Suprapubic skin (tissue), 4 donors: Measurements from ENCODE around the gene CCDC60. TPM values are rescaled to one million over a fixed set of nuclear protein-coding genes. Genes with fewer than 3 reads are reported as not detected.
A peak's percentile ranks its signal among the peaks of the same experiment; 100 is the strongest.

Source experiments
- DNase-seq, 2 donors: peaks; one replicate each; pipeline ENCODE4 v3.0.0-alpha.2; 2019; ENCODE audit warnings: low spot score in 2 of 2
- H3K27ac ChIP-seq: fragments of 200-600 bp; sonication (generic); one replicate; pipeline ENCODE4 v1.5.1; 2019
- H3K27me3 ChIP-seq: fragments of 200-600 bp; sonication (generic); one replicate; pipeline ENCODE4 v1.5.1; 2019
- H3K36me3 ChIP-seq: fragments of 200-600 bp; sonication (generic); one replicate; pipeline ENCODE4 v1.5.1; 2019
- H3K4me1 ChIP-seq: fragments of 200-600 bp; sonication (generic); one replicate; pipeline ENCODE4 v1.5.1; 2019
- H3K4me3 ChIP-seq: fragments of 200-600 bp; sonication (generic); one replicate; pipeline ENCODE4 v1.5.1; 2019; ENCODE audit warnings: mild to moderate bottlenecking
- H3K9me3 ChIP-seq: fragments of 200-600 bp; sonication (generic); one replicate; pipeline ENCODE4 v1.5.1; 2019
- EP300 ChIP-seq: sonication (generic); formaldehyde crosslinking; IDR thresholded peaks from one replicate; pipeline ENCODE4 v1.6.1; 2017; ENCODE audit warnings: antibody characterized with exemption
- POLR2A ChIP-seq, 2 donors: fragments of 450-650 bp; IDR thresholded peaks; one replicate each; pipeline ENCODE4 v1.6.1; 2017; ENCODE audit warnings: antibody characterized with exemption in 2 of 2, mild to moderate bottlenecking in 2 of 2, moderate library complexity in 2 of 2
- POLR2AphosphoS5 ChIP-seq, 3 donors: sonication (generic); formaldehyde crosslinking; IDR thresholded peaks; one replicate each; pipeline ENCODE4 v1.6.1; 2017; ENCODE audit warnings: antibody characterized with exemption in 3 of 3
- WGBS: methylation state at CpG from one replicate; pipeline ENCODE4 v1.1.5; 2018; 5-methylcytosine and 5-hydroxymethylcytosine counted together
- total RNA-seq, 4 donors: library from RNA; depleted of rRNA; stranded (reverse); fragments of >200 nt; gene quantifications; one replicate each; pipeline ENCODE4 v1.1.0, GENCODE V29; 2016
- TF ChIP-seq, protein P1 (sequence below), 2 donors: fragments of 200-600 bp in 1 of 2; fragments of 450-650 bp in 1 of 2; sonication (generic) in 1 of 2; IDR thresholded peaks; one replicate each; pipeline ENCODE4 v1.5.1; 2016 to 2019; ENCODE audit warnings: antibody characterized with exemption in 2 of 2, mild to moderate bottlenecking in 1 of 2, moderate library complexity in 1 of 2

The CCDC60 gene
- total RNA-seq, 4 donors from 2014 or later, result not detected

DNA sequence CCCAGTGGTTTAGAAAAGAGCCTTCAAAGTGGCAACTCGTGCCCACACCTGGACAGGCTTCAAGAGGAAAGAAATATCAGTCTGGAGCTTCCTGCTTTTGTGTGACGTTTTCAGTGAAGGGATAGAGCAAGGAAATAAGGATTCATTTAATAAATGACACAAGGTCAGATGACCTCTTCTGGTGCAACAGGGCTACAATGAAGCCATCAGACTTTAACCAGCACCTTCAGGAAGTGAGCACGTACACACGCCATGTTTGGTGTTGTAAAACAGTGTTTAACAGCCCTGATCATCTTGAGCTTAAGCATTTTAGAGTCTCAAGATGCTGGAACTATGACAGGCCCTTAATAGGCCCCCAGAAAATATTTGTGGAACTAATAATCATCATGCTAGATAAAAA, 59.1 kb downstream of the CCDC60 start:
- Histone ChIP-seq H3K36me3 (no peaks in the 10 kb centered on the region), H3K27ac (peak overlapping the region; percentile 30), H3K4me3 (no peak overlapping the region), H3K9me3 (no peaks in the 10 kb centered on the region), H3K27me3 (peaks cover 3% of the 10 kb centered on the region), H3K4me1 (no peaks in the 10 kb centered on the region)
- TF ChIP-seq, protein P1, sequence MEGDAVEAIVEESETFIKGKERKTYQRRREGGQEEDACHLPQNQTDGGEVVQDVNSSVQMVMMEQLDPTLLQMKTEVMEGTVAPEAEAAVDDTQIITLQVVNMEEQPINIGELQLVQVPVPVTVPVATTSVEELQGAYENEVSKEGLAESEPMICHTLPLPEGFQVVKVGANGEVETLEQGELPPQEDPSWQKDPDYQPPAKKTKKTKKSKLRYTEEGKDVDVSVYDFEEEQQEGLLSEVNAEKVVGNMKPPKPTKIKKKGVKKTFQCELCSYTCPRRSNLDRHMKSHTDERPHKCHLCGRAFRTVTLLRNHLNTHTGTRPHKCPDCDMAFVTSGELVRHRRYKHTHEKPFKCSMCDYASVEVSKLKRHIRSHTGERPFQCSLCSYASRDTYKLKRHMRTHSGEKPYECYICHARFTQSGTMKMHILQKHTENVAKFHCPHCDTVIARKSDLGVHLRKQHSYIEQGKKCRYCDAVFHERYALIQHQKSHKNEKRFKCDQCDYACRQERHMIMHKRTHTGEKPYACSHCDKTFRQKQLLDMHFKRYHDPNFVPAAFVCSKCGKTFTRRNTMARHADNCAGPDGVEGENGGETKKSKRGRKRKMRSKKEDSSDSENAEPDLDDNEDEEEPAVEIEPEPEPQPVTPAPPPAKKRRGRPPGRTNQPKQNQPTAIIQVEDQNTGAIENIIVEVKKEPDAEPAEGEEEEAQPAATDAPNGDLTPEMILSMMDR (IDR thresholded peaks at IDR 0.05), result no peak
- no peak for TF ChIP-seq EP300
- TF ChIP-seq POLR2AphosphoS5 (IDR thresholded peaks at IDR 0.05), result no peak
- no peak for TF ChIP-seq POLR2A (IDR thresholded peaks at IDR 0.05)
- DNase-seq, result no peak
- WGBS, result 55% methylated on average over 4 of the region's 4 CpGs

DNA sequence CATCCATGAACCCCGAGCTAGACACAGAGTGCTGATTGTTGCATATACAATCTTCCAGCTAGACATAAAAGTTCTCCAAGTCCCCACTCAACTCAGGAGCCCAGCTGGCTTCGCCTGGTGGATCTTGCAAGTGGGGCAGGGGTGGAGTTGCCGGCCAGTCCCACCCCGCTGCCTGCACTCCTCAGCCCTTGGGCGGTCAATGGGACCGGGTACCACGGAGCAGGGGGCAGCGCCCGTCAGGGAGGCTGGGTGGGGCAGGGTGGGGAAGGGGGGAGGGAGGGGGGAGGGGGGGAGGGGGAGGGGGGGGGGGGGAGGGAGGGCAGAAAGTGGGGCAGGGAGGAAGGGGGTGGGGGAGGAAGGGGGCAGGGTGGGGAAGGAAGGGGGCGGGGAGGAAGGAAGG, 63.0 kb downstream of the CCDC60 start:
- no peaks in the 10 kb centered on the region for H3K27me3 ChIP-seq
- no peak for TF ChIP-seq POLR2A (IDR thresholded peaks at IDR 0.05)
- TF ChIP-seq, protein P1 (IDR thresholded peaks at IDR 0.05), result no peak
- no peak for TF ChIP-seq POLR2AphosphoS5 (IDR thresholded peaks at IDR 0.05)
- TF ChIP-seq EP300, result no peak
- DNase-seq, result no peak
- no peak overlapping the region for H3K27ac ChIP-seq
- H3K36me3 ChIP-seq, result no peaks in the 10 kb centered on the region
- 100% methylated on average over 1 of the region's 10 CpGs for WGBS
- no peak overlapping the region for H3K4me3 ChIP-seq
- H3K9me3 ChIP-seq, result no peaks in the 10 kb centered on the region
- no peaks in the 10 kb centered on the region for H3K4me1 ChIP-seq

DNA sequence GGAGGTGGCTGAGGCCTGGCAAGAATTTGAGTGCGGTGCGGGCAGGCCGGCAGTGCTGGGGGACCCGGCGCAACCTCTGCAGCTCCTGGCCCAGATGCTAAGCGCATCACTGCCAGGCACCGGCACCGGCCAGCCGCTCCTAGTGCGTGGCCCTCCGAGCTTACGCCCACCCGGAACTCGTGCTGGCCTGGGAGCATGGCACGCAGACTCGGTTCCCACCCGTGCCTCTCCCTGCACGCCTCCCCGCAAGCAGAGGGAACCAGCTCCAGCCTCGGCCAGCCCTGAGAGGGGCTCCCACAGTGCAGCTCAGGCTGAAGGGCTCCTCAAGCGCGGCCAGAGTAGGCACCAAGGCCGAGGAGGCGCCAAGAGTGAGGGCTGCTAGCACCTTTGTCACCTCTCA, 63.7 kb downstream of the CCDC60 start:
- Histone ChIP-seq H3K36me3 (no peaks in the 10 kb centered on the region), H3K9me3 (no peaks in the 10 kb centered on the region), H3K4me1 (no peaks in the 10 kb centered on the region), H3K27ac (no peak overlapping the region), H3K27me3 (no peaks in the 10 kb centered on the region), H3K4me3 (no peak overlapping the region)
- WGBS, result 87% methylated on average over 9 of the region's 24 CpGs
- DNase-seq, result no peak
- TF ChIP-seq POLR2A (IDR thresholded peaks at IDR 0.05), result no peak

DNA sequence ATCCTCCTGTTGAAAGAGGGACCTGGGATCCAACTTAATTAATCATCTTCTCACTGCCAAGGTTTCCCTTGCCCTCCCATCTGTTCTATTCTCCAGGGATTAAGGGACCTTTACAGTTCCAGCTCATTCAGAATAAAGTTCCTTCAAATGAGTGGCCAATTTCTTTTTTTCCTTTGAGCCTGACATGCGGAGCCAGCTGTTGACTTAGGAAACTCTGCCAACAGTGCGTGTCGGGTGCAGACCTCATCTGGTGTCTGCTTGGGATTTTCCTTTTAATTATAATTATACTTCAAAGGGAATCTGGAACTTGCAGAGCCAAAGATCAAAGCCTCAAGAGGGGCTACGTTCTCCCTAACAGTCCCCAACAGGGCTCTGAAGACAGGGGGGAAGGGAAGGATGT, 64.8 kb downstream of the CCDC60 start:
- TF ChIP-seq POLR2AphosphoS5 (IDR thresholded peaks at IDR 0.05) (no peak), EP300 (no peak), POLR2A (IDR thresholded peaks at IDR 0.05) (no peak)
- TF ChIP-seq, protein P1 (IDR thresholded peaks at IDR 0.05), result no peak
- Histone ChIP-seq H3K27me3 (no peaks in the 10 kb centered on the region), H3K4me3 (no peak overlapping the region), H3K36me3 (no peaks in the 10 kb centered on the region), H3K4me1 (no peaks in the 10 kb centered on the region), H3K27ac (no peak overlapping the region), H3K9me3 (no peaks in the 10 kb centered on the region)
- DNase-seq, result no peak
- WGBS, result 32% methylated on average over 4 of the region's 4 CpGs

DNA sequence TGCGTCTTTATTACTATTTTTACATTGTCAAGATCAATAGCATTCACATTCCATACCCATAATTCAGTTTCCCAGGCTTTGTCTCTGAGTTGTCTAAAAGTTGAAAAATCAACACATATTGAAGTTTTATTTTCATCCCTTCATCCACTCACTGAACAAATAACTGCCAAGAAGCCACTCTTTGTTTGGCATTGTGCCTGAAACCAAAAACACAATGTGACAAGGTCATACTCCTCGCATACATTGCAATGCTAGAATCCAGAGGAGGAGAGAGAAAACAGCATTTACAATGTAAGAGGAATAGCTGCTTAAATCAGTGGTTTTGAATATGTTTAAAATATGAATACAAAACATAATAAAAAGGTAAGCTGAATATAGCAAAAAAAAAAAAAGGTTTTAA, 71.8 kb downstream of the CCDC60 start:
- no peaks in the 10 kb centered on the region for H3K4me1 ChIP-seq
- peaks cover 8% of the 10 kb centered on the region for H3K27me3 ChIP-seq
- no peaks in the 10 kb centered on the region for H3K36me3 ChIP-seq
- TF ChIP-seq POLR2A (IDR thresholded peaks at IDR 0.05), result no peak
- H3K27ac ChIP-seq, result no peak overlapping the region
- H3K9me3 ChIP-seq, result no peaks in the 10 kb centered on the region
- H3K4me3 ChIP-seq, result no peak overlapping the region
- no peak for DNase-seq
- 59% methylated on average over 2 of the region's 2 CpGs for WGBS

DNA sequence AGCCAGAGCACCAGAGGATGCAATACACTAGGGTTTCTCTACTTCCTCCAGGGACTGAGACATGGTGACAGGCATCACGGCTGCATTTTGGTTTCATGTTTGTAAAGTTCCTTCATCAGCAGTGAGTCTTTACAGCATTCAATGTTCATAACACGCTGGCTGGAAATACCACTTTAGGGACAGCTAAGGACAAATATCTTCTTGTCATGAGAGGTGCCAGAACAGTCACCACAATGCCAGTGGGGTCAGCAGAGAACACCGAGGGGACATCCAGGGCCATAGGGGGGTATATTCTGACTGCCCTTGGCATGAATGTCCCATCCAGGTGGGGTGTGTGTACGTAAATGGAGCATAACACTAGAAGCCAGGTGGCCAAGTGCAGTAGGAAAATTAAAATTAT, 72.3 kb downstream of the CCDC60 start:
- 87% methylated on average over 4 of the region's 4 CpGs for WGBS
- Histone ChIP-seq H3K4me3 (no peak overlapping the region), H3K27me3 (peaks cover 11% of the 10 kb centered on the region), H3K27ac (no peak overlapping the region), H3K4me1 (no peaks in the 10 kb centered on the region), H3K36me3 (no peaks in the 10 kb centered on the region), H3K9me3 (no peaks in the 10 kb centered on the region)
- DNase-seq, result no peak
- TF ChIP-seq EP300 (no peak), POLR2A (IDR thresholded peaks at IDR 0.05) (no peak), POLR2AphosphoS5 (IDR thresholded peaks at IDR 0.05) (no peak)
- TF ChIP-seq, protein P1 (IDR thresholded peaks at IDR 0.05), result no peak
